Measurements from ENCODE around the gene VCX3A.

The VCX3A gene

DNA sequence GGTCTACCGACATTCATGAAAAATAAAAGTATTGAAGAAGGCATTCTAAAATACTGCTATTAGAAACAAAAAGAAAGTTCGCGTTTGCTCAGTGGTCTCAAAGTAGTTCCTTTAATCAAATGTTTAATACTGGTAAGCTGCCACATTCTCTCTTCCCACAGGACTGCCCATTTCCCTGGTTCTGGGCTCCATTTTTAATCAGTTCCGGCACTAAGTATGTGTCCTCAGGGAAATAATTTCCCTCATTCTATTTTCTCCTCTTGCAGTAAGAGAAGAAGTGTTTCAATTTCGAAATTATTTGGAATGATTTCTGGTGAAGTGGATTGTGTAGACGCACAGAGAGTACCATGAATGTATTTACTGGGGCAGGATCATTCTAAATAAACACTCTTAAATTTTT lies 17.5 kb downstream of the VCX3A start:
- DNase-seq (ENCODE audit: insufficient read length, low spot score) (no peak), FAIRE-seq (no peak)
- TF ChIP-seq, protein P1, sequence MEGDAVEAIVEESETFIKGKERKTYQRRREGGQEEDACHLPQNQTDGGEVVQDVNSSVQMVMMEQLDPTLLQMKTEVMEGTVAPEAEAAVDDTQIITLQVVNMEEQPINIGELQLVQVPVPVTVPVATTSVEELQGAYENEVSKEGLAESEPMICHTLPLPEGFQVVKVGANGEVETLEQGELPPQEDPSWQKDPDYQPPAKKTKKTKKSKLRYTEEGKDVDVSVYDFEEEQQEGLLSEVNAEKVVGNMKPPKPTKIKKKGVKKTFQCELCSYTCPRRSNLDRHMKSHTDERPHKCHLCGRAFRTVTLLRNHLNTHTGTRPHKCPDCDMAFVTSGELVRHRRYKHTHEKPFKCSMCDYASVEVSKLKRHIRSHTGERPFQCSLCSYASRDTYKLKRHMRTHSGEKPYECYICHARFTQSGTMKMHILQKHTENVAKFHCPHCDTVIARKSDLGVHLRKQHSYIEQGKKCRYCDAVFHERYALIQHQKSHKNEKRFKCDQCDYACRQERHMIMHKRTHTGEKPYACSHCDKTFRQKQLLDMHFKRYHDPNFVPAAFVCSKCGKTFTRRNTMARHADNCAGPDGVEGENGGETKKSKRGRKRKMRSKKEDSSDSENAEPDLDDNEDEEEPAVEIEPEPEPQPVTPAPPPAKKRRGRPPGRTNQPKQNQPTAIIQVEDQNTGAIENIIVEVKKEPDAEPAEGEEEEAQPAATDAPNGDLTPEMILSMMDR (IDR thresholded peaks at IDR 0.05; ENCODE audit: insufficient read depth, missing control alignments) = no peak

DNA sequence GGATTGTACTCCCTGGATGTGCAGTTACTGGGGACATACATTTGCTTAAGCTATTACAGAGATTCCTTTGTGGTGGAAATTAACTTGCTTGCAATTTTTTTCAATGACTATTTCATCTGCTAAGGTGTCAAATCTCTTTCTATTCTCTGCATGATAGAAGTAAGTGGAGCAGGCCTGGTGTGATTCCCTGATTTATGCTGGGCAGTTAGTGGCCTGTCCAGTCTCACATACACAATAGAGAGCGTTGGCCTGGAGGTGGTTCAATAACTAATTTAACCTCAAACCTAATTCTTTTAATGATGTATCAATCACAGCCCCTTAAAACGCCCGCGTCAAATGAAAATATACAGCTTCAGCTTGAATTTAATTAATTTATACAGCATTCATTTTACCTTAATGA lies 28.5 kb downstream of the VCX3A start:
- TF ChIP-seq, protein P1 (IDR thresholded peaks at IDR 0.05; ENCODE audit: insufficient read depth, missing control alignments) = no peak
- DNase-seq (ENCODE audit: insufficient read length, low spot score) = no peak
- FAIRE-seq = no peak

DNA sequence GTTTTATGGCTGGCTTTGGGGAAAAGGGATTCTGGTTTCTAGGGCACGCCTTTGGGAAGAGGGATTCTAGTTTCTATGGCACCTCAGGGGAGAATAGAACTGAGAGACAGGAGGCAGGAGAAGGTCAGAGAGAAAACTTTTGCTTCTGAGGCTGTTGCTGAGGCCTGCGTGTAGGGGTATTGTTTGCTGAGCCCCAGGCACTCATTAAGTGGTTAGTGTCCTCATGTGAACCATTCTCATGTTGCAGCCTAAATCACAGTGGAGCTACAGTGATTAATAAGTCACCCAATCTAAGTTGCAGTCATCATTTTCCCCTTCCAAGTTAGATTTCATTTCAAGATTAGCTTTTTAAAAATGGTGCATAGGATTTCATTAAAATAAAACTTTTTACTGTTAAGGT lies 29.0 kb downstream of the VCX3A start:
- TF ChIP-seq, protein P1 (IDR thresholded peaks at IDR 0.05; ENCODE audit: insufficient read depth, missing control alignments) = no peak
- no peak for DNase-seq (ENCODE audit: insufficient read length, low spot score)
- FAIRE-seq = no peak

DNA sequence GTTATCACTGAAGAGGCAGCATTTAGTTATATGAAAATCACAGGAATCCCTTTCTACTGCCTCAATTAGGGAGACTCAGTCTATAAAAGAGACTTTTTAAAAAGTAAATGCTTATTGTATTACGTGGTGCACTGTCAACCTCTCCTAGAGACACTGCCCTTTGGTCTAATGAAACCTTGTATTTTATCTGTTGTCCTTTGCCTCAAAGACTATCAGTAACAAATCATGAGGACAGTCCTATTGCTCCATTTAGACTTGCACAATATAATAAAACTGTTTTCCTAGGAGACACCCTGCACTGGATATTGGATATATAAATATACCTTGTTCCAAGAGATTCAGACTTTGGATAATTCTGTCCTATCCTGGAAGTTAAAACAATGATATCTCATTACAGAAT lies 34.2 kb downstream of the VCX3A start:
- TF ChIP-seq, protein P1 (IDR thresholded peaks at IDR 0.05; ENCODE audit: insufficient read depth, missing control alignments) = no peak
- FAIRE-seq (no peak), DNase-seq (ENCODE audit: insufficient read length, low spot score) (no peak)

DNA sequence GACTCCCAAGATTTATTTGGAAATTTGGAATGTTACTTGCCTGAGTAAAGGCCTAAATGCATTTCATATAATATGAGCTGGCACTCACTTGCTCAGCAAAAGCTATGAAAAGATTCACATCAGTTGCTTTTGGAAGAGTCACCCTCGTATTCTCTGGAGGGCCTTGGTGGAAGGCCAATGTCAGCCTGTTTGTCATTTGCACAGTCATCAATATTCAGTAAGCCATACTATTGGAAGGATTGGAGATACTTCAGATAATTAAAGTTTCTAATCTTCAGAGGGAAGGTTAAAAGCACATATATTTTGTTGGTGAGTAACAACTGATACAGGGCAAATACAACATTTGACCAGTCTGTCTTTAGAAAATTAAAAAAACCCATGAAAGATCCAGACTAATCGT lies 36.6 kb downstream of the VCX3A start:
- FAIRE-seq (no peak), DNase-seq (ENCODE audit: insufficient read length, low spot score) (no peak)
- TF ChIP-seq, protein P1 (IDR thresholded peaks at IDR 0.05; ENCODE audit: insufficient read depth, missing control alignments) = no peak
